Liver (tissue), 9 donors: ENCODE data around the gene IFIH1. TPM values are rescaled to one million over a fixed set of nuclear protein-coding genes. Genes with fewer than 3 reads are reported as not detected.
A peak's percentile ranks its signal among the peaks of the same experiment; 100 is the strongest.

Experiments used
- DNase-seq: peaks from one replicate; pipeline ENCODE4 v3.0.0-alpha.2; 2017; ENCODE audit warnings: low spot score
- H3K27ac ChIP-seq, 2 donors: one replicate each; pipeline ENCODE4 v1.7.0; 2013; ENCODE audit warnings: inconsistent platforms in 2 of 2, low read length in 2 of 2, control low read depth in 1 of 2, low read depth in 1 of 2, mild to moderate bottlenecking in 1 of 2
- H3K27me3 ChIP-seq, 4 donors: one replicate each; pipeline versions ENCODE4 v1.6.1 to v1.7.0; 2013; ENCODE audit warnings: low read length in 3 of 4, inconsistent platforms in 1 of 4, mild to moderate bottlenecking in 1 of 4, moderate library complexity in 1 of 4; ENCODE audit not compliant: control insufficient read depth in 4 of 4, insufficient read depth in 4 of 4
- H3K36me3 ChIP-seq, 4 donors: one replicate each; pipeline versions ENCODE4 v1.6.1 to v1.7.0; 2013; ENCODE audit warnings: low read length in 3 of 4, mild to moderate bottlenecking in 3 of 4, low read depth in 1 of 4, moderate library complexity in 1 of 4; ENCODE audit not compliant: control insufficient read depth in 4 of 4, insufficient read depth in 3 of 4
- H3K4me1 ChIP-seq, 4 donors: one replicate each; pipeline versions ENCODE4 v1.6.1 to v1.7.0; 2013; ENCODE audit warnings: low read length in 3 of 4, mild to moderate bottlenecking in 3 of 4, moderate library complexity in 1 of 4; ENCODE audit not compliant: control insufficient read depth in 4 of 4, insufficient read depth in 4 of 4
- H3K4me3 ChIP-seq, 3 donors: one replicate each; pipeline versions ENCODE4 v1.6.1 to v1.7.0; 2013; ENCODE audit warnings: low read length in 3 of 3, control low read depth in 1 of 3, low read depth in 1 of 3, mild to moderate bottlenecking in 1 of 3
- H3K9ac ChIP-seq, 2 donors: one replicate each; pipeline ENCODE4 v1.7.0; 2013; ENCODE audit warnings: low read length in 2 of 2, mild to moderate bottlenecking in 2 of 2, moderate library complexity in 2 of 2, control low read depth in 1 of 2, low read depth in 1 of 2
- H3K9me3 ChIP-seq, 4 donors: one replicate each; pipeline versions ENCODE4 v1.6.1 to v1.7.0; 2013; ENCODE audit warnings: low read length in 3 of 4; ENCODE audit not compliant: control insufficient read depth in 4 of 4
- FOXA2 ChIP-seq: IDR thresholded peaks from 2 replicates; pipeline ENCODE4 v1.6.1; 2016; ENCODE audit warnings: antibody characterized with exemption
- HNF4A ChIP-seq, 2 donors: conservative IDR thresholded peaks; 2 replicates each; pipeline ENCODE4 v1.6.1; 2016; ENCODE audit warnings: antibody characterized with exemption in 2 of 2, mild to moderate bottlenecking in 2 of 2
- HNF4G ChIP-seq: IDR thresholded peaks from 2 replicates; pipeline ENCODE4 v1.6.1; 2016; ENCODE audit warnings: antibody characterized with exemption
- JUND ChIP-seq, 2 donors: IDR thresholded peaks; 2 replicates each; pipeline ENCODE4 v1.6.1; 2016; ENCODE audit warnings: antibody characterized with exemption in 2 of 2
- NR2F2 ChIP-seq: IDR thresholded peaks from 2 replicates; pipeline ENCODE4 v1.6.1; 2016; ENCODE audit warnings: antibody characterized with exemption
- RAD21 ChIP-seq, 2 donors: IDR thresholded peaks; 2 replicates each; pipeline ENCODE4 v1.6.1; 2016; ENCODE audit warnings: antibody characterized with exemption in 2 of 2, mild to moderate bottlenecking in 2 of 2
- SP1 ChIP-seq: IDR thresholded peaks from 2 replicates; pipeline ENCODE4 v1.6.1; 2018; ENCODE audit warnings: antibody characterized with exemption, mild to moderate bottlenecking
- TAF1 ChIP-seq: conservative IDR thresholded peaks from 2 replicates; pipeline ENCODE4 v1.6.1; 2016; ENCODE audit warnings: antibody characterized with exemption, mild to moderate bottlenecking
- YY1 ChIP-seq: IDR thresholded peaks from 2 replicates; pipeline ENCODE4 v1.6.1; 2016; ENCODE audit warnings: antibody characterized with exemption, mild to moderate bottlenecking
- ZBTB33 ChIP-seq: IDR thresholded peaks from 2 replicates; pipeline ENCODE4 v1.6.1; 2016; ENCODE audit warnings: antibody characterized with exemption
- WGBS: extraction: QIAGEN DNeasy Blood & Tissue Kit; methylation state at CpG from one replicate; pipeline ENCODE4 v1.1.7; 2013; 5-methylcytosine and 5-hydroxymethylcytosine counted together
- polyA plus RNA-seq, 2 donors: library from polyadenylated mRNA; stranded (reverse) in 1 of 2; unstranded in 1 of 2; fragments of 200-250 nt in 1 of 2; fragments of >200 nt in 1 of 2; fragmentation: Nextera tagmentation in 1 of 2; extraction: Ambion mirVana in 1 of 2; gene quantifications; one replicate each; pipeline versions ENCODE4 v1.2.1 to v1.2.3, GENCODE V29; 2013 to 2015
- total RNA-seq, 2 donors: library from RNA; depleted of rRNA; stranded (reverse); fragments of >200 nt; gene quantifications; one replicate each; pipeline ENCODE4 v1.2.3, GENCODE V29; 2014
- TF ChIP-seq, protein P1 (sequence below): fragments of 150-350 bp; IDR thresholded peaks from 2 replicates; pipeline ENCODE4 v1.5.1; 2017; ENCODE audit warnings: improper control_type of control experiment, low read depth, low read length; ENCODE audit not compliant: missing input control
- TF ChIP-seq, protein P2 (sequence below): IDR thresholded peaks from 2 replicates; pipeline ENCODE4 v1.6.1; 2016; ENCODE audit warnings: antibody characterized with exemption
- donor health status: healthy.
- donor health status: healthy.
- donor health status: healthy.
- donor health status: healthy.
- donor health status: healthy.

The IFIH1 gene
- total and polyA plus RNA-seq, 4 donors: 5.5 to 13.2 (median 7.9) TPM

DNA sequence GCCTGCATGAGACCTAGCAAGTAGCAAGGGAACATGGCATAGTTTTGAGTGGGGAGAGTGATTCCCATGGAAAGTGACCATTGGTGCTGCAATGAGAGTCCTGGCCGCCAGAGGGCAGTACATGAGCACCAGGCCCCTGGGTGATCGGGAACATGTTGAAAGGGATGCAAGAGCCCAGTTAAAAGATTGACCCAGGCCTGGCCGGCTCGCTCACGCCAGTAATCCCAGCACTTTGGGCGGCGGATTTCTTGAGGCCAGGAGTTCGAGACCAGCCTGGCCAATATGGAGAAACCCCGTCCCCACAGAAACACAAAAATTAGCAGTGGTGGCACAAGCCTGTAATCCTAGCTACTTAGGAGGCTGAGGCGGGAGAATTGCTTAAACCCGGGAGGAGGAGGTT lies 97.4 kb downstream of the IFIH1 start:
- H3K9me3 ChIP-seq: no peaks in the 10 kb centered on the region
- WGBS: 37% methylated on average over 11 of the region's 11 CpGs
- H3K27me3 ChIP-seq: no peaks in the 10 kb centered on the region
- peak; percentile 57 for DNase-seq
- H3K4me3 ChIP-seq: no peak overlapping the region
- no peak overlapping the region for H3K27ac ChIP-seq
- H3K4me1 ChIP-seq: no peaks in the 10 kb centered on the region
- H3K9ac ChIP-seq: no peak overlapping the region
- TF ChIP-seq NR2F2 (no peak), RAD21 (IDR thresholded peaks at IDR 0.05) (peak; percentile 79 to 90)
- TF ChIP-seq, protein P1, sequence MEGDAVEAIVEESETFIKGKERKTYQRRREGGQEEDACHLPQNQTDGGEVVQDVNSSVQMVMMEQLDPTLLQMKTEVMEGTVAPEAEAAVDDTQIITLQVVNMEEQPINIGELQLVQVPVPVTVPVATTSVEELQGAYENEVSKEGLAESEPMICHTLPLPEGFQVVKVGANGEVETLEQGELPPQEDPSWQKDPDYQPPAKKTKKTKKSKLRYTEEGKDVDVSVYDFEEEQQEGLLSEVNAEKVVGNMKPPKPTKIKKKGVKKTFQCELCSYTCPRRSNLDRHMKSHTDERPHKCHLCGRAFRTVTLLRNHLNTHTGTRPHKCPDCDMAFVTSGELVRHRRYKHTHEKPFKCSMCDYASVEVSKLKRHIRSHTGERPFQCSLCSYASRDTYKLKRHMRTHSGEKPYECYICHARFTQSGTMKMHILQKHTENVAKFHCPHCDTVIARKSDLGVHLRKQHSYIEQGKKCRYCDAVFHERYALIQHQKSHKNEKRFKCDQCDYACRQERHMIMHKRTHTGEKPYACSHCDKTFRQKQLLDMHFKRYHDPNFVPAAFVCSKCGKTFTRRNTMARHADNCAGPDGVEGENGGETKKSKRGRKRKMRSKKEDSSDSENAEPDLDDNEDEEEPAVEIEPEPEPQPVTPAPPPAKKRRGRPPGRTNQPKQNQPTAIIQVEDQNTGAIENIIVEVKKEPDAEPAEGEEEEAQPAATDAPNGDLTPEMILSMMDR: peak; percentile 84
- H3K36me3 ChIP-seq: no peaks in the 10 kb centered on the region

DNA sequence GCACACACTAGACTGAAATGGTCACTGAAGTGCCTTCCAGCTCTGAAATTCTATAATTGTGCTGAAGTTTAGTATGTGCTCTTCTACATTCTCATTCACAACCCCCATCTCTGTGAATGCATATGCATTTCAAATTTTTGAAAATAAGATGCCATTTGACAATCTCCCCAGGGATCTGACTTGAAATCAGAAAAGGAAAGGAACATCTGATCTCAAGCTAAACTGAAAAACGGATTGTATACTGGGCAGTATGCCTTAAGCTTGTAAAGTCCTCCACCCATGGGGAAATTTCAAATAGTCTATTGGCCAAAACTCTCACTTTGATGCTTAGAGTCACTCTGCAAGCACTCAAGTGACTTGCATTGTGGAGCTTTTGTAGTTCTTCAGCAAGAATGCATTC lies 98.1 kb downstream of the IFIH1 start:
- H3K9me3 ChIP-seq: no peaks in the 10 kb centered on the region
- TF ChIP-seq, protein P2, sequence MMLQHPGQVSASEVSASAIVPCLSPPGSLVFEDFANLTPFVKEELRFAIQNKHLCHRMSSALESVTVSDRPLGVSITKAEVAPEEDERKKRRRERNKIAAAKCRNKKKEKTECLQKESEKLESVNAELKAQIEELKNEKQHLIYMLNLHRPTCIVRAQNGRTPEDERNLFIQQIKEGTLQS: no peak
- TF ChIP-seq HNF4G (no peak), FOXA2 (no peak), JUND (IDR thresholded peaks at IDR 0.05) (no peak)
- no peaks in the 10 kb centered on the region for H3K4me1 ChIP-seq
- no peaks in the 10 kb centered on the region for H3K36me3 ChIP-seq
- no peak overlapping the region for H3K27ac ChIP-seq
- H3K27me3 ChIP-seq: no peaks in the 10 kb centered on the region
- H3K4me3 ChIP-seq: no peak overlapping the region
- no peak for DNase-seq
- H3K9ac ChIP-seq: no peak overlapping the region
- 78% methylated on average over 1 of the region's 1 CpG for WGBS

GRCh38 chr2:162219426-162219825 lies 99.1 kb downstream of the IFIH1 start:
- 80% methylated on average over 4 of the region's 4 CpGs for WGBS
- no peak for DNase-seq
- no peak overlapping the region for H3K27ac ChIP-seq
- no peaks in the 10 kb centered on the region for H3K9me3 ChIP-seq
- no peaks in the 10 kb centered on the region for H3K4me1 ChIP-seq
- no peak overlapping the region for H3K9ac ChIP-seq
- H3K4me3 ChIP-seq: no peak overlapping the region
- H3K36me3 ChIP-seq: no peaks in the 10 kb centered on the region
- H3K27me3 ChIP-seq: no peaks in the 10 kb centered on the region
- TF ChIP-seq NR2F2 (no peak), ZBTB33 (no peak), HNF4A (conservative IDR thresholded peaks at IDR 0.05) (no peak), SP1 (no peak), TAF1 (no peak), FOXA2 (no peak), YY1 (no peak)
